ENCODE results near the gene BRD3. TPM values are rescaled to one million over a fixed set of nuclear protein-coding genes. Genes with fewer than 3 reads are reported as not detected.

BRD3 gene
- total and polyA plus RNA-seq, 2 donors from 2014 or later: 7.7 to 46.2 TPM

GRCh38 chr9:134052941-134053340 lies 14.9 kb downstream of the BRD3 start:
- no peak for FAIRE-seq

GRCh38 chr9:134052491-134052890 lies 15.3 kb downstream of the BRD3 start:
- no peak for TF ChIP-seq CTCF (IDR thresholded peaks at IDR 0.05; ENCODE audit: borderline replicate concordance, extremely low read depth, insufficient read depth)
- H3K27me3 ChIP-seq (ENCODE audit: control insufficient read depth, insufficient read depth, low read length): no peaks in the 10 kb centered on the region
- DNase-seq (peak in 1 of 5 donors; percentile 53), FAIRE-seq (no peak)
- H3K4me3 ChIP-seq (ENCODE audit: low read length in 3 of 3): no peak overlapping the region
- H3K36me3 ChIP-seq (ENCODE audit: control insufficient read depth in 2 of 3, insufficient read depth in 3 of 3, low read length in 3 of 3): peaks cover 0 to 32% (median 10%) of the 10 kb centered on the region in 3 donors
- peaks cover 0 to 31% (median 18%) of the 10 kb centered on the region in 3 donors for H3K4me1 ChIP-seq (ENCODE audit: control insufficient read depth in 2 of 3, insufficient read depth in 2 of 3, low read depth in 1 of 3, low read length in 3 of 3)
- intact Hi-C loops (cut with DNase I): no loop called here
- no peak overlapping the region for H3K9ac ChIP-seq (ENCODE audit: low read length in 3 of 3)
- H3K9me3 ChIP-seq (ENCODE audit: control insufficient read depth in 2 of 3, insufficient read depth in 1 of 3, low read length in 3 of 3): no peaks in the 10 kb centered on the region
- H3K27ac ChIP-seq (ENCODE audit: low read depth in 2 of 2, low read length in 2 of 2): no peak overlapping the region

More at GRCh38 chr9:134052941-134053340, 14.9 kb downstream of the BRD3 start:
- H3K9me3 ChIP-seq (ENCODE audit: control insufficient read depth in 2 of 3, insufficient read depth in 1 of 3, low read length in 3 of 3): no peaks in the 10 kb centered on the region
- no peak overlapping the region for H3K27ac ChIP-seq (ENCODE audit: low read depth in 2 of 2, low read length in 2 of 2)
- no peaks in the 10 kb centered on the region for H3K27me3 ChIP-seq (ENCODE audit: control insufficient read depth, insufficient read depth, low read length)
- peak in 2 of 5 donors; percentile 46 to 61 for DNase-seq
- H3K4me3 ChIP-seq (ENCODE audit: low read length in 3 of 3): no peak overlapping the region
- peaks cover 0 to 31% (median 22%) of the 10 kb centered on the region in 3 donors for H3K4me1 ChIP-seq (ENCODE audit: control insufficient read depth in 2 of 3, insufficient read depth in 2 of 3, low read depth in 1 of 3, low read length in 3 of 3)
- no peak overlapping the region for H3K9ac ChIP-seq (ENCODE audit: low read length in 3 of 3)
- intact Hi-C loops (cut with DNase I): no loop called here
- TF ChIP-seq CTCF (IDR thresholded peaks at IDR 0.05; ENCODE audit: borderline replicate concordance, extremely low read depth, insufficient read depth): no peak
- peaks cover 0 to 29% (median 8%) of the 10 kb centered on the region in 3 donors for H3K36me3 ChIP-seq (ENCODE audit: control insufficient read depth in 2 of 3, insufficient read depth in 3 of 3, low read length in 3 of 3)

- intact Hi-C loops (cut with DNase I): no loop called here
- Histone ChIP-seq H3K27me3 (ENCODE audit: control insufficient read depth, insufficient read depth, low read length) (no peaks in the 10 kb centered on the region), H3K9me3 (ENCODE audit: control insufficient read depth in 2 of 3, insufficient read depth in 1 of 3, low read length in 3 of 3) (no peaks in the 10 kb centered on the region), H3K4me3 (ENCODE audit: low read length in 3 of 3) (no peak overlapping the region), H3K9ac (ENCODE audit: low read length in 3 of 3) (no peak overlapping the region), H3K27ac (ENCODE audit: low read depth in 2 of 2, low read length in 2 of 2) (no peak overlapping the region), H3K36me3 (ENCODE audit: control insufficient read depth in 2 of 3, insufficient read depth in 3 of 3, low read length in 3 of 3) (peaks cover 0 to 35% (median 10%) of the 10 kb centered on the region in 3 donors), H3K4me1 (ENCODE audit: control insufficient read depth in 2 of 3, insufficient read depth in 2 of 3, low read depth in 1 of 3, low read length in 3 of 3) (peaks cover 0 to 19% (median 14%) of the 10 kb centered on the region in 3 donors)
- no peak for TF ChIP-seq CTCF (IDR thresholded peaks at IDR 0.05; ENCODE audit: borderline replicate concordance, extremely low read depth, insufficient read depth)
- DNase-seq (peak in 1 of 5 donors; percentile 54), FAIRE-seq (no peak)
These were observed 16.5 kb downstream of the BRD3 start for GRCh38 chr9:134051319-134051718.

GRCh38 chr9:134050726-134051125 lies 17.1 kb downstream of the BRD3 start:
- H3K9ac ChIP-seq (ENCODE audit: low read length in 3 of 3): no peak overlapping the region
- no peaks in the 10 kb centered on the region for H3K27me3 ChIP-seq (ENCODE audit: control insufficient read depth, insufficient read depth, low read length)
- intact Hi-C loops (cut with DNase I): no loop called here
- no peak overlapping the region for H3K27ac ChIP-seq (ENCODE audit: low read depth in 2 of 2, low read length in 2 of 2)
- peak in 1 of 5 donors; percentile 57 for DNase-seq
- no peaks in the 10 kb centered on the region for H3K9me3 ChIP-seq (ENCODE audit: control insufficient read depth in 2 of 3, insufficient read depth in 1 of 3, low read length in 3 of 3)
- FAIRE-seq: no peak
- no peak for TF ChIP-seq CTCF (IDR thresholded peaks at IDR 0.05; ENCODE audit: borderline replicate concordance, extremely low read depth, insufficient read depth)
- no peak overlapping the region for H3K4me3 ChIP-seq (ENCODE audit: low read length in 3 of 3)
- H3K36me3 ChIP-seq (ENCODE audit: control insufficient read depth in 2 of 3, insufficient read depth in 3 of 3, low read length in 3 of 3): peaks cover 0 to 35% (median 14%) of the 10 kb centered on the region in 3 donors
- H3K4me1 ChIP-seq (ENCODE audit: control insufficient read depth in 2 of 3, insufficient read depth in 2 of 3, low read depth in 1 of 3, low read length in 3 of 3): peaks cover 0 to 13% (median 8%) of the 10 kb centered on the region in 3 donors
